ENCODE data around the gene B4GALNT4. TPM values are rescaled to one million over a fixed set of nuclear protein-coding genes. Genes with fewer than 3 reads are reported as not detected.
"Not testable (repeated sequence)": the region's sequence is repeated elsewhere in the genome, so short reads cannot be mapped to it uniquely, and the experiment has no call there.

B4GALNT4 gene
- total and polyA plus RNA-seq, 2 of the 8 experiments (the other 6 are each of a cell fraction or from before 2014, with no cell fraction given) = 40.9 to 76.3 TPM

DNA sequence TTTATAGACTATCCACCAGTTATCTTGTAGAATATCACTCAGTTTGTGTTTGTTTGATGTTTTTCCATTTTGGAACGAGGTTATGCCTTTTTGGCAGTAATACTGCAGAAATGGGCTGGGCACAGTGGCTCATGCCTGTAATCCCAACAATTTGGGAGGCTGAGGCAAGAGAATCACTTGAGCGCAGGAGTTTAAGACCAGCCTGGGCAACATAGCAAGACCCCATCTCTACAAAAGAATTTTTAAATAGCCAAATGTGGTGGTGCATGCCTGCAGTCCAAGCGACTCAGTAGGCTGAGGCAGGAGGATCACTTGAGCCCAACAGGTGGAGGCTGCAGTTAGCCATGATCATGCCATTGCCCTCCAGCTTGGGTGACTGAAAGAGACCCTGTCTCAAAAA, 22.8 kb upstream of the B4GALNT4 start (continued):
- TF ChIP-seq, protein P1, sequence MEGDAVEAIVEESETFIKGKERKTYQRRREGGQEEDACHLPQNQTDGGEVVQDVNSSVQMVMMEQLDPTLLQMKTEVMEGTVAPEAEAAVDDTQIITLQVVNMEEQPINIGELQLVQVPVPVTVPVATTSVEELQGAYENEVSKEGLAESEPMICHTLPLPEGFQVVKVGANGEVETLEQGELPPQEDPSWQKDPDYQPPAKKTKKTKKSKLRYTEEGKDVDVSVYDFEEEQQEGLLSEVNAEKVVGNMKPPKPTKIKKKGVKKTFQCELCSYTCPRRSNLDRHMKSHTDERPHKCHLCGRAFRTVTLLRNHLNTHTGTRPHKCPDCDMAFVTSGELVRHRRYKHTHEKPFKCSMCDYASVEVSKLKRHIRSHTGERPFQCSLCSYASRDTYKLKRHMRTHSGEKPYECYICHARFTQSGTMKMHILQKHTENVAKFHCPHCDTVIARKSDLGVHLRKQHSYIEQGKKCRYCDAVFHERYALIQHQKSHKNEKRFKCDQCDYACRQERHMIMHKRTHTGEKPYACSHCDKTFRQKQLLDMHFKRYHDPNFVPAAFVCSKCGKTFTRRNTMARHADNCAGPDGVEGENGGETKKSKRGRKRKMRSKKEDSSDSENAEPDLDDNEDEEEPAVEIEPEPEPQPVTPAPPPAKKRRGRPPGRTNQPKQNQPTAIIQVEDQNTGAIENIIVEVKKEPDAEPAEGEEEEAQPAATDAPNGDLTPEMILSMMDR (IDR thresholded peaks at IDR 0.05; ENCODE audit: control extremely low read depth in 1 of 3, insufficient read depth in 1 of 3, low read depth in 1 of 3, low read length in 3 of 3) = no peak
- TF ChIP-seq, protein P2, sequence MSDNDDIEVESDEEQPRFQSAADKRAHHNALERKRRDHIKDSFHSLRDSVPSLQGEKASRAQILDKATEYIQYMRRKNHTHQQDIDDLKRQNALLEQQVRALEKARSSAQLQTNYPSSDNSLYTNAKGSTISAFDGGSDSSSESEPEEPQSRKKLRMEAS (IDR thresholded peaks at IDR 0.05) = no peak
- no peak for TF ChIP-seq RXRA (IDR thresholded peaks at IDR 0.05; ENCODE audit: insufficient read depth, low read depth, low read length)
- TF ChIP-seq KDM4A (IDR thresholded peaks at IDR 0.05; ENCODE audit: low read depth, low read length, severe bottlenecking) = no peak
- no peak for TF ChIP-seq POLR2AphosphoS5 (IDR thresholded peaks at IDR 0.05; ENCODE audit: low read depth, low read length)

DNA sequence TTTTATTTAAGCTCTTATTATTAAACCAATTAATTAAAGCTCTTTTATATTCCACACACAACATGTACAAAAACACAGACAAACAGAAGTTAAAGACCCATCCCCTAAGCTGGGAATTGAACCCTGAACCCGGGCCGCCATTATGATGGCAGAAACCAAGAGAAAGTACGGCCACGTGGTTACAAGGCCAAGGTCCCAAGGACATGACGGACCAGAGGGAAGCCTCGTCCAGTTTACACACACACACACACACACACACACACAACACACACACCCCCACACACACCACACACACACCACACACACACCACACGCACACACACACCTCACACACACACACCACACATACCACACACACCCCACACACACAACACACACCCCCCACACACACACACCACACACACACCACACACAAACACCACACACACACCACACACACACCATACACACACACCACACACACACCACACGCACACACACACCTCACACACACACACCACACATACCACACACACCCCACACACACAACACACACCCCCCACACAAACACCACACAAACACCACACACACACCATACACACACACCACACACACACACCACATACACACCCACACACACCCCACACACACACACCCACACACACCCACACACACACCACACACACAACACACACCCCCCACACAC, 19.9 kb upstream of the B4GALNT4 start:
- not testable (repeated sequence) for H2BK120ac ChIP-seq (replicated peaks; ENCODE audit: low read depth, low read length); H2BK5ac ChIP-seq (ENCODE audit: low read depth, low read length); H3K14ac ChIP-seq (ENCODE audit: insufficient read length); H3K18ac ChIP-seq (ENCODE audit: extremely low read depth, low read length); H4K5ac ChIP-seq (ENCODE audit: insufficient read length, low read depth, low read length); H3K27ac ChIP-seq (ENCODE audit: low read depth, low read length); FAIRE-seq; H3K9me3 ChIP-seq (ENCODE audit: insufficient read depth in 2 of 2, low read depth in 1 of 2, low read length in 1 of 2); DNase-seq (ENCODE audit: low read depth in 1 of 2, low spot score in 2 of 2); H3K4me3 ChIP-seq (ENCODE audit: extremely low read depth in 1 of 4, insufficient read depth in 2 of 4, low read depth in 3 of 4, low read length in 4 of 4); H3K23me2 ChIP-seq (ENCODE audit: low read depth, low read length); H3K9ac ChIP-seq (replicated peaks in 1 of 4; ENCODE audit: extremely low read depth in 1 of 4, low read depth in 3 of 4, low read length in 3 of 4); H3K4ac ChIP-seq (replicated peaks; ENCODE audit: insufficient read length, low read depth, low read length); H4K8ac ChIP-seq (ENCODE audit: extremely low read depth, insufficient read depth, low read length); H3K79me2 ChIP-seq (ENCODE audit: control insufficient read depth in 1 of 2, insufficient read depth in 2 of 2, low read length in 2 of 2); H2BK20ac ChIP-seq (ENCODE audit: low read length); H3K4me1 ChIP-seq (replicated peaks in 1 of 4; ENCODE audit: control insufficient read depth in 3 of 4, insufficient read depth in 4 of 4, low read length in 3 of 4); H4K20me1 ChIP-seq (replicated peaks in 1 of 2; ENCODE audit: control insufficient read depth in 1 of 2, insufficient read depth in 2 of 2, low read length in 2 of 2); H3K27me3 ChIP-seq (replicated peaks in 1 of 4; ENCODE audit: control insufficient read depth in 3 of 4, extremely low read depth in 1 of 4, insufficient read depth in 3 of 4, low read length in 3 of 4); H2AFZ ChIP-seq (ENCODE audit: low read length); H3K79me1 ChIP-seq (ENCODE audit: low read depth, low read length); H3K23ac ChIP-seq (ENCODE audit: insufficient read length); H3K36me3 ChIP-seq (ENCODE audit: control insufficient read depth in 2 of 4, insufficient read depth in 4 of 4, low read length in 3 of 4); H3K4me2 ChIP-seq (ENCODE audit: insufficient read depth in 1 of 2, low read depth in 2 of 2, low read length in 2 of 2); H4K91ac ChIP-seq (replicated peaks; ENCODE audit: insufficient read length, low read length)
- WGBS, 2 experiments (ENCODE audit: extremely low coverage in 1 of 2, insufficient coverage in 1 of 2, insufficient read length in 1 of 2, insufficient replicate concordance in 2 of 2, low coverage in 1 of 2, low lambda C conversion rate in 2 of 2, missing lambda C conversion rate in 1 of 2) = 94% methylated on average over 7 of the region's 8 CpGs; no CpG with 5 or more reads in 1 of the 2 experiments
- Histone ChIP-seq H3K56ac (replicated peaks; ENCODE audit: insufficient read length, low read depth, low read length) (peak overlapping the region; percentile 99), H2AK5ac (ENCODE audit: low read depth, low read length) (0 out of 2 replicates have a peak overlapping the region, but pooled peaks have one; percentile 95), H2BK15ac (ENCODE audit: low read length) (peak overlapping the region; percentile 48), H2BK12ac (ENCODE audit: low read depth, low read length) (peak overlapping the region; percentile 92; the same call in 1 of the 2 replicates)
- ChIA-PET POLR2A (ENCODE audit: partially characterized antibody) (interaction anchor here (0.8 to 1.9 kb wide), 6 partner anchors 10 to 37 kb away, joined by 3 to 8 read pairs (median 3); no protein-coding TSS in a partner anchor), CTCF (ENCODE audit: partially characterized antibody) (interaction anchor here (0.6 to 1.2 kb wide), 6 partner anchors 11 to 99 kb away, joined by 3 to 7 read pairs (median 3); no protein-coding TSS in a partner anchor)

Measured in H1 (cell line).